HG03095 (cell line): ENCODE measurements around the gene SMPD3.
A peak's percentile ranks its signal among the peaks of the same experiment; 100 is the strongest.

Source experiments
- ATAC-seq: cut with Tn5 transposase; IDR thresholded peaks from one replicate; pipeline ENCODE4 v1.9.1; 2021; ENCODE audit warnings: moderate library complexity; ENCODE audit not compliant: unreplicated experiment

SMPD3 gene

DNA sequence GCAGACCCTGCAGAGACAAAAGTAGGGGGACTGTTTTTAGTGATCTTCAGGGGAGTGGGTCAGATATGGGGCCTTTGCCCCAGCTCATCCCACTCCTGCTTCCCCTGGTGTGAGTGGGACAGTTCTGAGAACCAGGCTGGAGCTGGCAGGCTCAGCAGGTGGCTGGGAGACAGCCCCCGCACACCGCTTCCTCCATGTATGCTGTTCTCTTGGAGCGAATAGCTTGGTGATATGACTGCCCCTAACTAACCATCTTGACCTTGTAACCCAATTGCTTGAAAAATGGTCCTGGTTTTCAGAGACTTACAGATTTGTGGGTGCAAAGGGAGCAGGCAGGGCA lies 76.0 kb downstream of the SMPD3 start:
- ATAC-seq = no peak

DNA sequence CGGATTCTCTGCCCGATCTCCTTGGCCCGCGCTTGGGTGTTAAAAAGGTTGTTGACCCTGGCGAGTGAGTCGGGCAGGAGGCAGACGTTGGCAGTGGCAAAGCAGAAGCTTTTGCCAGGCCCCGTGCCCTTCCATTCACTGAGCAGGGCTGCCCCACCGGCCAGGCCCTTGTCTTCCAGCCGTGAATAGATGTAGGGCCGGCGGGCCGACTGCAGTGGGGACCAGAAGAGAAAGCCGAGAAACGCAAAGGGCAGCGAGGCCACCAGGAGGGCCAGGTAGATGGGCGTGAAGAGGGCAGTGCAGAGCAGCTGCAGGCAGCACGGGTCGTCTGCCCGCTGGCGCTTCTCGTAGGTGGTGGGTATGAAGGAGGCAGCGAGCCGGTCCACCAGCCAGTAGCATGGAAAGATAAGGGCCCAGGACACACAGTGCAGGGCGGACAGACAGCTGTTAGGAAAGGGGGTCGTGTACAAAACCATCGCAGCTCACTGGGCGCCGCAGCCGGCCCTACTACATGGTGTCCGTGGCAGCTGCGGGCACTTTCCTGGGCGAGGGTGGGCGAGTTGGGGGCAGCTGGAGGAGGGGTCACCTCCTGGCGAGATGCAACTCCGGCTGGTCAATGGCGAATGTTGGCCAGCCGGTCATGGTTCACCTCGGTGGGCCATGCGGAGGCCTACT lies 76.5 kb downstream of the SMPD3 start:
- no peak for ATAC-seq

DNA sequence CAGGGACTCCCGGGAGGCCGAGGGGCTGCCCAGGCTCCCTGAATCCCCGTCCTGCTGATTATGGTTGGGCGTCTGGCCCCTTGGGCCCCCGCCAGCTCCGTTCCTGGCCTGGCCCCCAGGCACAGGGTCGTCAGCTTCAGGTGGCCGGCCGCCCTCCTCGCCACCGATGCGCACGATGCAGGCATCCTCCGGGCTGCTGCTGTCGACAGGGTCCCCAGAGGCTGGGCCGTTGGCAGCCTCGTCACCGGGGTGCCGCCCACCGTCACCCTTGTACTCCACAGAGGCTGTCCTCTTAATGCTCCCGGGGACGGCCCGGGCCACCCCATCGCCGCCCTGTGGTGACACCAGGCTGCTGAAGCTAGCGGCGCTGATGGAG lies 77.0 kb downstream of the SMPD3 start:
- ATAC-seq = no peak

DNA sequence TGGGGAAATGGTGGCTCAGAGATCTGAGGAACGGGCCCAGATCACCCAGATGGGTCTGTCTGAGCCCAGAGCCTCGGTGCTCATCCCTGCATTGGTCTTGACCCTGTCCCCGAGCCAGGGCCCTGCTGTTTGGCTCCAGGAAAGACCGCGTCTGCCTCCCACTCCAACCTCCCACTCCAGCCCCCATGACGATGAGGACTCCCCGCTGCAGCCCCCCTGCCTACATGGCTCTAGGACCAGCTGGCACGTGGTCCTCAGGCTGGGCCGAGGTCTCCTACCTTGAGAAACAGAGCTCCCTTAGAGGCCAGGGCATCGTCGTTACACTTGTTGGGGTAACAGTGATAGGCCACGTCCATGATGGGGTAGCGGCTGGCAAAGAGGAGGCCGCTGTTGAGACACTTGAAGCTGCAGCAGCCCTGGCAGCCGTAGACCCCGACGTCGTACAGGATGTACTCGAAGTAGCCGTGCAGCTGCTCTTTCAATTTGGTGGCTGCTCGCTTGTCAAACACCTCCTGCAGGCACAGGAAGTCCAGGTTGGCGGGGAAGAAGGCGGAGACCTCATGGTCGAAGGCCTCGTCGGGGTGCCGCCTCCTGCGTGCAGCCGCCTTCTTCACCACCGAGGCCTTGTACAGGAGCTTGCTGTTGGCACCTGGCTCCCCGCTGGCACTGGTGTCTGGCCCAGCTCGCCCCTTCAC lies 77.6 kb downstream of the SMPD3 start:
- ATAC-seq = no peak

DNA sequence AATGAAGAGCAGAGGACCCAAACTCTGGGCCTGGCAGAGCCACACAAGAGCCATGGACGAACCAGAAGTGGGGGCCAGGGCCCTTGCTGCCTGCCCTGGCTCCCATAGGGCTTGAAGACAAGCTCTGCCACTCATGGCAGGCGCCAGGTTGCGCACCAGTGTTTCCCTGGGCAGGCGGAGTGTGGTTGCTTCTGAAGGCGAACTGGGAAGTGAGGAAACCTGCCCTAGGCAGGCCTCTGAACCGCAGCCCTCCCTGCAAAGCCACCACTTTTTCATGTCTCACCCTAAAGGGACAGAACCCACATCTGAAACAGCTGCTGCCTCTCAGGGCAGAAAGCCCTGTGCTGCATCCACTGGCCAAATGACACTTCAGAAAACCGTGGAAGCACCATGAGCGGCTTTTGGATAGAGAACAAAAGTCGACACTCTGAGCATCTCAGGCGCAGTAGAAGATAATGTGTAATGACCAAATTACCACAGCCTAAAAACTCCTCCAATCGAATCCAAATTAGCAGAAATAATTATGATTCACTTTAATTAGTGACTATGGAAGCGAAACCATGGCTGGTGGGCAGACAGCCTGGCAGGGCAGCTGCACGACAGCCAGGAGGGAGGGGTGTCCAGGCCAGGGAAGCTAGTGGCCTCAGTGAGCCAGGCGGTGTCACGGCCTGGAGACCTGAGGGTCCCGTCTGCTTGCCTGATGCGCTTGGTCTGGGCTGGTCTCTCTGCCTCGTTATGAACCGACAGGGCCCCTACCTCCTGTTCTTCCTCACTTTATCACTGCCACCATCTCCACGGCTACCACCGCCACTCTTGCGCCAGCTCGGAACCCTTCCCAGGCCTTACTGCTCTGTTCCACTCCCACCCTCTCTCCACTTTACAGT lies 78.4 kb downstream of the SMPD3 start:
- ATAC-seq = peak; percentile 46

DNA sequence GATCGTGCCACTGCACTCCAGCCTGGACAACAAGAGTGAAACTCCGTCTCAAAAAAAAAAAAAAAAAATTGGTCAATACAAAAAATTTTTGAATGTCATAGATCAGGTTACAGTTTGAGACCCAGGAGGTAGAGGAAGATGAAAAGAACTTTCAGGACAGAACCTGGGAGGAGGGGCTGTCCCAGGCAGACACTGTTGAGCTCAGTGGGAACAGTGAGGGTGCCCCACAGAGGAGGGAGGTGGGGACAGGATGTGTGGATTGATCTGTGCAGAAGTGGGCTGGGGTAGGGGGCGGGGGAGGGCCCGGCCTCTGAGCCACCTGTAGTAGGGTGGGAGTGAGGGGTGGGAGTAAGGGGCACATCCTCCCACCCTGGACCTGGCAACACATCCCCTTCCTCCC lies 79.1 kb downstream of the SMPD3 start:
- no peak for ATAC-seq

DNA sequence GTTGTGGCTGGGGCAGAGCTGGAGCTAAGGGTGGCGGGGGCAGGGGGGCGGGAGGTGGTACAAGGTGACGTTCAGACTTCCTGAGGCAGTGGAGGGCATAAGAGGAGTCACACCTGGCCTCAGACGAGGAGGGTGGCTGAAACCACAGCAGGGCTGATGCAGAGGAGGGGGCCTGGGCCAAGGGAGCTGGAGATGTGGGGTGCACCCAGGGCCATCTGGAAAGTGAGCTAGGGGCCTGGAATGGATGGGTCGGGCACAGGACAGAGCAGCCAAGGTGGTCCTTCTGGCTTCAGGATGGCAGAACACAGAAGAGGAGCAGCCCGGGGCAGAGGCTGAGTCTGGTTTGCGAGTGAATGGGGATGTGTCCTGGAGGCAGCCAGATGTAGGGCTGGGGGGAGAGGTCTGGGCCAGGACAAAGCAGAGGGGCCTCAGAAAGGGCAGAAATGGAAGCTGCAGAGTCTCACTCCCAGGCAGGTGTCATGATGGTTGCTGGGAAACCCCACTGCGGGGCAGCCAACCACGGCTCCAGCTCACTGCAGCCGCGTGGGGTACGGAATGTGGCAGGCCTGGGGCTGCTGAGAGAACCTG lies 79.9 kb downstream of the SMPD3 start:
- ATAC-seq = peak; percentile 43

DNA sequence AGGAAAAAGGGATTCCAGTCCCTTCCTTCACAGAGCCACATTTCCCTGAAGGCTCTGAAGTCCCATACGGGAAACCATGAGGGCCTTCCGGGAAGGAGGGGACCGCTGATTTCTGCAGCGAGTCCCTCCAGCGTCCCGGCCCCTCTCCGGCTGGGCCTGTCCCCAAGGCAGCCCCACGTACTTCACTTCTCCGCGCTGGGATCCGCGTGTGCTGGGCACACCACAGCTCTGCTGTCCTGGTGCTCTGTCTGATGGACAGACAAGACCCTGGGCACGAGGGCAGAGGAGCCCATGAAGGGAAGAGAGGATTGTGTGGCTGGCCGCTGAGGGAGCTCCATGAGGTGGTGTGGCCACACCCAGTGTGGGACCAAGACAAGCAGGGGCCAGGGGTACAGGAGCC lies 80.4 kb downstream of the SMPD3 start:
- no peak for ATAC-seq

DNA sequence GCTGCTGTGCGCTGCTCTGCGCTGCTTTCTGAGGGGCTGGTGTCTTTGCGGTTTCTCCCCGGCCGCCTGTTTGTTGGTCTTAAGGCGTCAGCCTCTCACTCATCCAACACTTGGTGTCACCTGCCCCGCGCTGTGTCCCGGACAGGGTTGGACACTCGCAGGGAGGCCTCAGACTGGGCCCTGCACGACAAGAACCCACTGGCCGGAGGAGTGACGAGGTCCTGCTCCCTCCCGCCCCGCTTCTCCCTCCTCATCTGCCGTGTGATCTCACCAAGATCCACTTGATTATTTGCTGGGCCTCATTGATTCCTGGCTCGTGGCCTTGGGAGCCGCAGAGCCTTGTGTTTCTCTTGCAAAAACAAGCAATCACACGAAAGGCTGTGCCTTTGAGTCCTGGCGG lies 80.9 kb downstream of the SMPD3 start:
- no peak for ATAC-seq

DNA sequence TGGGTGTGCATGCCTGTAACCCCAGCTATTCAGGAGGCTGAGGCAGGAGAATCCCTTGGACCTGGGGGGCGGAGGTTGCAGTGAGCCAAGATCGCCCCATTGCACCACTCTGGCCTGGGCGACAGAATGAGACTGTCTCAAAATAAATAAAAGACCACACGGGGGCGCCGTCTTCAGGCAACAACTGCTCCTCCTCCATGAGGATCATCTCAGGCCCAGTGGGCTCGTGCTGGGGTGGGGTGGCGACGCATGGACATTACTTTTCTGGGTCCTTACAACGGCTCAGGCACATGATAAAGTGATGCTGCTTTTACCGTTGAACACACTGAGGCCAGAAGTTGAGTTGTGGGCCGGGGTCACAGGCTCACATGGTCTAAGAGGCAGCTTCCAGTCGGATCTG lies 81.3 kb downstream of the SMPD3 start:
- no peak for ATAC-seq

DNA sequence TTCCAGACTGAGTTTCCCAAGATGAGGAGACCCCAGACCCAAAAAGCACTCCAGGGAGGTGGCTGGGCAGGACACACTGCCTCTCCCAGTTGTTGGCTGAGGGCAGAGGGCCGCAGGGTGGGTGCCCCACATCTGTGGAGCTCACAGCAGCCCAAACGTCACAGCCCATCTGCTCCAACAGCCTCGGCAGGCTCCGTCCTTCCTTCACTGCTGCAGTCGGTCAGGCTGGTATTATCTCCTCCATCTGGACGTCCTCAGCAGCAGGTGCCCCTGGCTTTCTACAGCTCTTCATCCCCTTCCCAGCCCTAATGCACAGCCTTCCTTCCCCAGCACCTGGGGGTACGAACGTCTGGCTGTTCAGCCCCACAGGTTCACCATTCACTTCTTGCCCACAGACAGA lies 82.2 kb downstream of the SMPD3 start:
- ATAC-seq = no peak

DNA sequence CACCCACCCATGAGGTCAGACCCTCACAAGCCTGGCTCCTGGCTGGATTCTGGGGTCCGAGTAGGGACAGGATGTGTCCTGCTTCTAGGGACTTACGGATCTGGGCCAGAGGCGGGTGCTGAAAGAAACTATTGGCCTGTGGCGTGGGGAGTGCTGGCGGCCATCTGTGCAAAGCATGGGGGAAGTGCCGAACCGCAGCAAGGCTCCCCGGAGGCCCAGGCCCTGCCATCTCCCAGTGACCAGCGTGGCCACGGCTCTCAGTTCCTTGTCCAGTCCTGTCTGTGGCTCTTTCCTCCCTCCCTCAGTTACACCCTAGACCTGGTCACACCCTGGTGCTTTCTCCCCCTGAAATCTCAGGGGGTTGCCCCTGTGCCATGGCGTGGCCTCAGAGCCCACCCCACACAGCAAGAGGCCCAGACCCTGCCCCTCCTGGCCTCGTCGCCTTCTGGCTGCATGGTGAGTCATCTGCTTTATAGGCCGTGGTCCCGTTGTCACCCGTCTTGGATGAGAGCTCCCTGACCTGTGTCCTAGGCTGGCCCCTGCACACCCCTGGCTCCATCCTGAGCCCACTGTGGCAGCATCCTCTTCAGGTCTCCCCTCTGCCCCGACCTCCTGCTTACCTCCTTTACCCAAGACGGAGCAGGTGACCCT lies 83.0 kb downstream of the SMPD3 start:
- no peak for ATAC-seq

DNA sequence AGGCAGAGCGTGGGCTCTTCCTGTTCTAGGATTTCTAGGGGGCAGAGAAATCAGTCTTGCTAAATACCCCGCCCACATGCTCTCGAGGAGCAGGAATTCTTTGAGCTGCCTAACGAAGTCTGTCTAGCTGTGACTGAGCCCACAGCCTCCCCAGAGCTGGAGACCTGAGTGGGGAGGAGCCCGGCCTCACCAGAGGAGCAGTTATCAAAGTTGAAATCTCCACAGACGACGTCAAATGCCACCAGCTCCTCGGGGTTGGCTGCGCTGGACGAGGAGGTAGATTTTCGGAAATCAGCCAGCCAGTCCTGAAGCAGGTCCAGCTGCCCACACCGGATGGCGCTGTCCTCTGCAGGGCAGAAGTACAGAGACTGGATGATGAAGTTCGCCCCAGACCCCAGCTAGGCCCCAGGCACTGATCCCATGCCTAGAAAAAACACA lies 83.7 kb downstream of the SMPD3 start:
- no peak for ATAC-seq

DNA sequence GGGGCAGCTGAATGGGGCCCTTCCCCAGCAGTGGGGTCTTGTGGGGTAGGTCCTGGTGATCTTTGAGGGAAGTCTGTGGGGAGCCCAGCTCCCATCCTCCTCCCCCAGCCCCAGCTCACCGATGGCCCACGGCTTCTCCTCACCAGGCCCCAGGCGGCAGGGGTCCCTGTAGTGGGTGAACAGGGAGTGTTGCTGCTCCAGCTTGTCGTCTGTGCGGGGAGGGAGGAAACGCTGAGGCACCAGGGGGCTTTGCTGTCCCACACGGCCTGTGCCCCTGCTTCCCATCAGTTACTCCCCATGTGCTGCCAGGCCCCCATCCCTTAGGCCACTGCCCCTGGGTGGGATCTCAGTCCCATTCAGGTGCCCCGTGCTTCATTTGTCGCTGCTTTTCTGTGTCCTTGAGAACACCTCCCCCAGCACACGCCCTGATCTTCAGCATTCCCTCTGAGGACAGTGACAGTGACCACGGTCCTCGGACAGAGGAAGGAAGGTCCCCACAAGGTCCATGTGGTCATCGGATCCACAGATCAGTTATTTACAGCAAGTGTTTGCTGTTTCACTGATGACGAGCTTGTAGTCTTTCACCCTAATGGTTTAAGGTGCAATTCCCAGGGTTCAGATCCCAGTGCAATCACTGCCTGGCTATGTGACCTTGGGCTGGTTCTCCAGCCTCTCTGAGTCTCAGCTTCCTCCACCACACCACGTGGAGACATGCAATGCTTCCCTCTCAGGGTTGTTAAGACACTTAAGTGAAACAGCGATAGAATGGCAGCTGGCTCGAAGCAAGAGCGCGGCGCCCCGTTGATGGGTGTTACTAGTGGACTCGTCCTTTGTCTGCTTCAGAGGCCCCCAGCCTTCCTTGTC lies 84.4 kb downstream of the SMPD3 start:
- no peak for ATAC-seq

DNA sequence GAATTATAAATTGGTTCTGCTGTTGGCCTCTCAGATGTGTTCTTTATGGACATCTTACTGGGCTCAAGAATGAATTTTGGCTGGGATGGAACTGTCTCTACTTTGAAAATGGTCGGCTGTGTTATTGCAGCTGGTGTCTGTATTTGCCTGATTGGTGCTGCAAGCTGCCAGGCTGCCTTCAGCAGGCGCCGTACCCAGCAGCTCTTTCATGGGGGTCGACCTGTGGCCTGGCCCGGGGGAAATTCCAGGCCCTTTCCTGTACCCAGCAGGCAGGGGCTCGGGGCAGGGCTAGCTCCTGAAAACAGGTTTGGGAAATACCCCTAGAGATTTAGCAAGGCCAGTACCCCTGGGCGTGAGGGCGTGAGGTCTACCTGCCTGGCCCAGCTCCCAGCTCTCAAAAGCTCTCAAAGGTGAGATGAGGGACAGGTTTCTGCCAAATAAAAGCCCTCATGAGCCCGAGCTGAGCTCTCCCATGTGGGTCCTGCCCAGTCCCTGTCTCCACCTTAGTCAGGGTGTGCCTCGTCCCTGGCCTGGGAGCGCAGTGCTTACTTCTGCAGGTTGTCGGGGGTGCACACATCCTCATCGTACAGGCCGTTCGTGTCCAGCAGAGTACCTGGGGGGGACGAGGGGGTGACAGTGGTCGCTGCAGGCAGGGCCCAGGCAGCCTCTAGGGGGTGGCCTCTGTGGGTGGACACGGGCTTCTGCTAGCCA lies 85.2 kb downstream of the SMPD3 start:
- no peak for ATAC-seq

DNA sequence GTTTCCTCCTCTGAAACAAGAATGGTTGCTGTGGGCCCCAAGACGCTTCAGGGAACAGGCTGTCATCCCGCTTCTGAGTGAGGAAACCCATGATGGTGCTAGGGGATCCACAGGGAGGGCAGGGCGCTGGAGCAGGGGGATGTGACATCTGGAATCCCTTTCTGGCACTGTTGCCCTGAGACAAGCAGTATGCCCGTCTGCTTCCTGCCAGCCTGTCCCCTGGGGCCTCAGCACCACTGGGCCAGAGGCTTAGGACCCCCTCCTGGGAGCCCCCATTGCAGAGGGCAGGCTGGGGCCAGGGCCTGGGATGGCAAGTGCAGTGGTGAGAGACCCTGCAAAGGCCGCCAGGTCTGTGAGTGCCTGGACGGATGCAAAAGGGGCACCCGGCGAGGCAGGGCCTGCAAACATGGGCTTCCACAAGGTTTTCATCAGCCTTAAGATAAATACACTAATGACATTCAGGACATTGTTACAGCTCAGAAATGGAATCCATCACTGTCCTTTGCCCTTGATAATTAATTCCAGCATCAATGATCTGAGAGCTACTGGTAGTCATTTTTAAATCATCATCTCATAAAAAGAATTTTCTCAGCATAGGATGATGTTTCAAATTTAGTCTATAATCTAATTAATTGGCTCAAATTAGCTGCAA lies 85.9 kb downstream of the SMPD3 start:
- no peak for ATAC-seq

DNA sequence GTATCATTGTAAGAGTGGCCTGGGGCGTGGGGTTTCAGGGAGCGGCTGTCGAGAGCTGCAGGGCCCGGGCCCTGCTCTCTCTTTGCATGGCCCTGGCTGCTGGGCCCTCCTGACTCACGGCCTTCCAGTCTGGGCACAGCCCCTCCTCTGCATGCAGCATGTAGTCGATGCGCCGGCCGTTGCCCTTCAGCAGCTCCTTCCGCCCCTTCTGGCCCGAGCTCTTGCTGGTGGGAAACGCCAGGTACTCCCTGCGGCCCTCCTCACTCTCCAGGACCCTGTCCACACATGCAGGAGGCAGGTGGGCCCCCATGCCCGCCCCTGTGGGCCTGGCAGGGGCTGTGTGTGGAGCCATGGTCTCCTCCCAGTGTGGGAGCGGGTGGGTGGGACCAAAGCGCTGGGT lies 86.8 kb downstream of the SMPD3 start:
- ATAC-seq = no peak

DNA sequence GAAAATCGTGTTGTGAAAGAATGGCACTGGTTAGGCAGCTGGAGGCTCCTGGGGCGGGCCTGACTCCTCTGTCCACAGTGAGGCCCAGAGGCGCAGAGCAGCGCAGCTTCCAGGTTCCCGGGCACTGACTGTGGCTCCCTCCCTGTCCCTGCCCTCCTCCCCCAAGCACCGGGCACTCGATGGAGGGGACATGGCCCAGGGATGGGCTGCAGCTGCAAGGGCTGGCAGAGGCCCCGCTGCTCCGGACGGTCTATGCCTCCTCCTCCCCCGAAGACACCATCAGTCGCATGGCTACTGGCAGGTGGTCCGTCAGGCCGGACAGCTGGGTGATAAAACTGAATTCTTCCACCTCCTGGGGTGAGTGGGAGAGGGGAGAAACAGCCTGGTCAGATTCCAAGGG lies 87.4 kb downstream of the SMPD3 start:
- no peak for ATAC-seq

DNA sequence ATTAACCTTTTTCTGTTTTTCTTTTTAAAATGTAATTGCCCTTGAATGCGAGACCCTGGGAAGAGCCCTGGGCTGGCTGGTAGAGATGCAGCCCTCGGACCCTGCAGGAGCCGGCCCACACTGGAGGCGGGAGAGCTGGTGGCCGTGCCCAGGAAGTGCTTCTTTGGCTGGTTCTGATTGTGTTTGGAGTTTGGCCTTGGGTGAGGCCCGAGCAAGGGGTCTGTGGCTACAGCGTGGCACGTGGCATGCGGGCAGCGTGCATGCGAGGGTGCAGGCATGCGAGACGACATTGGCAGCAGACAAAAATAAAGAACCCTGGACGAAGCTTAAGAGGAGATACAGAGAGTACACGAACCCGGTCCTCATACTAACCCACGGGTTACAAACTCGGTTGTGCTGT lies 87.8 kb downstream of the SMPD3 start:
- no peak for ATAC-seq
